HG02588 (cell line): ENCODE results near the gene RPS6KA3.
A peak's percentile ranks its signal among the peaks of the same experiment; 100 is the strongest.
"Not testable (repeated sequence)": the region's sequence is repeated elsewhere in the genome, so short reads cannot be mapped to it uniquely, and the experiment has no call there.

Experiments
- ATAC-seq: cut with Tn5 transposase; IDR thresholded peaks from one replicate; pipeline ENCODE4 v1.9.1; 2021; ENCODE audit warnings: mild to moderate bottlenecking, moderate library complexity; ENCODE audit not compliant: unreplicated experiment

RPS6KA3 gene

GRCh38 chrX:20149326-20149725, 117.4 kb downstream of the RPS6KA3 start:
- ATAC-seq = no peak

- ATAC-seq = no peak
These were observed 119.1 kb downstream of the RPS6KA3 start for GRCh38 chrX:20147561-20147960.

GRCh38 chrX:20144491-20144890, 122.2 kb downstream of the RPS6KA3 start:
- no peak for ATAC-seq

- ATAC-seq = no peak
These were observed 123.1 kb downstream of the RPS6KA3 start for GRCh38 chrX:20143561-20143960.

GRCh38 chrX:20143111-20143510, 123.6 kb downstream of the RPS6KA3 start:
- no peak for ATAC-seq

- ATAC-seq = peak; percentile 98
These were observed 125.2 kb downstream of the RPS6KA3 start, which contains the start of gene EIF1AX for GRCh38 chrX:20141281-20142220. EIF1AX (minus strand) TSS chrX:20141838; CDS start chrX:20141640, 198 bp downstream.

- ATAC-seq = no peak
These were observed 126.3 kb downstream of the RPS6KA3 start for GRCh38 chrX:20140420-20140819.

- no peak for ATAC-seq
These were observed 126.7 kb downstream of the RPS6KA3 start for GRCh38 chrX:20139966-20140365.

- ATAC-seq = no peak
These were observed 130.8 kb downstream of the RPS6KA3 start for GRCh38 chrX:20135944-20136343.

GRCh38 chrX:20132666-20133065, 134.0 kb downstream of the RPS6KA3 start:
- no peak for ATAC-seq

- no peak for ATAC-seq
These were observed 136.4 kb downstream of the RPS6KA3 start for GRCh38 chrX:20130357-20130756.

- no peak for ATAC-seq
These were observed 137.2 kb downstream of the RPS6KA3 start for GRCh38 chrX:20129547-20129946.

- ATAC-seq = no peak
These were observed 138.0 kb downstream of the RPS6KA3 start for GRCh38 chrX:20128670-20129069.

- ATAC-seq = not testable (repeated sequence)
These were observed 139.3 kb downstream of the RPS6KA3 start for GRCh38 chrX:20127440-20127839.

- ATAC-seq = not testable (repeated sequence)
These were observed 139.9 kb downstream of the RPS6KA3 start for GRCh38 chrX:20126833-20127232.

GRCh38 chrX:20124964-20125363, 141.7 kb downstream of the RPS6KA3 start:
- ATAC-seq = no peak

- ATAC-seq = no peak
These were observed 148.5 kb downstream of the RPS6KA3 start for GRCh38 chrX:20118065-20118824.

GRCh38 chrX:20116577-20117240, 150.0 kb downstream of the RPS6KA3 start, which contains the start of gene MAP7D2:
MAP7D2 (minus strand) TSS chrX:20116907; CDS start chrX:20116879, 28 bp downstream.
- ATAC-seq = no peak

- ATAC-seq = no peak
These were observed 150.6 kb downstream of the RPS6KA3 start for GRCh38 chrX:20116087-20116576.

- ATAC-seq = no peak
These were observed 154.5 kb downstream of the RPS6KA3 start for GRCh38 chrX:20112022-20112774.
